Measurements from ENCODE around the gene ST8SIA1.

- TF ChIP-seq EZH2 (IDR thresholded peaks at IDR 0.05) = no peak
- TF ChIP-seq POLR2AphosphoS5 (IDR thresholded peaks at IDR 0.05; ENCODE audit: borderline replicate concordance, low read depth, low read length) = no peak
- no peak for TF ChIP-seq FOXP2 (optimal IDR thresholded peaks at IDR 0.05; ENCODE audit: control extremely low read depth, extremely low read length, insufficient read depth)
These were observed 125.1 kb downstream of the ST8SIA1 start for GRCh38 chr12:22209422-22209821.

Measured in SK-N-MC (cell line).